Smooth muscle cell (in vitro differentiated cells): ENCODE measurements around the gene LRRFIP2. TPM values are rescaled to one million over a fixed set of nuclear protein-coding genes. Genes with fewer than 3 reads are reported as not detected.

Experiments
- DNase-seq: peaks from one replicate; lab custom pipeline; 2025; ENCODE audit not compliant: unreplicated experiment; lab: John Stamatoyannopoulos, UW
- H2AFZ ChIP-seq: fragments of 200-600 bp; sonication (generic); 2 replicates; pipeline ENCODE4 v1.6.0; 2016; ENCODE audit warnings: antibody characterized with exemption, low read depth, mild to moderate bottlenecking
- H3F3A ChIP-seq: fragments of 200-600 bp; sonication (generic); 2 replicates; pipeline ENCODE4 v1.6.0; 2017; ENCODE audit warnings: antibody characterized with exemption, low read depth
- H3K27ac ChIP-seq: fragments of 200-600 bp; sonication (generic); 2 replicates; pipeline ENCODE4 v1.5.1; 2016; ENCODE audit warnings: low read depth, mild to moderate bottlenecking
- H3K27me3 ChIP-seq: fragments of 200-600 bp; sonication (generic); 2 replicates; pipeline ENCODE4 v1.6.1; 2016; ENCODE audit warnings: low read depth, mild to moderate bottlenecking
- H3K36me3 ChIP-seq: fragments of 200-600 bp; sonication (generic); 2 replicates; pipeline ENCODE4 v1.5.1; 2016; ENCODE audit warnings: low read depth
- H3K4me1 ChIP-seq: fragments of 200-600 bp; sonication (generic); 2 replicates; pipeline ENCODE4 v1.5.1; 2016; ENCODE audit warnings: low read depth
- H3K4me2 ChIP-seq: fragments of 200-600 bp; sonication (generic); 2 replicates; pipeline ENCODE4 v1.6.0; 2016; ENCODE audit warnings: mild to moderate bottlenecking
- H3K4me3 ChIP-seq: fragments of 200-600 bp; sonication (generic); 2 replicates; pipeline ENCODE4 v1.5.1; 2016; ENCODE audit warnings: mild to moderate bottlenecking
- H3K79me2 ChIP-seq: fragments of 200-600 bp; sonication (generic); 2 replicates; pipeline ENCODE4 v1.6.0; 2016; ENCODE audit warnings: low read depth, mild to moderate bottlenecking
- H3K9ac ChIP-seq: fragments of 200-600 bp; sonication (generic); 2 replicates; pipeline ENCODE4 v1.6.0; 2016; ENCODE audit warnings: low read depth
- H3K9me3 ChIP-seq: fragments of 200-600 bp; sonication (generic); replicated peaks from 2 replicates; pipeline ENCODE4 v1.5.1; 2016; ENCODE audit warnings: low read depth
- H4K20me1 ChIP-seq: fragments of 200-600 bp; sonication (generic); 2 replicates; pipeline ENCODE4 v1.6.0; 2016; ENCODE audit warnings: low read depth
- WGBS: methylation state at CpG from one replicate; pipeline ENCODE4 v1.1.7; 2016; ENCODE audit warnings: low lambda C conversion rate; 5-methylcytosine and 5-hydroxymethylcytosine counted together
- polyA plus RNA-seq: library from polyadenylated mRNA; unstranded; fragments of >200 nt; fragmentation: Nextera tagmentation; extraction: Ambion mirVana; gene quantifications from 2 replicates; pipeline ENCODE4 v1.2.1, GENCODE V29; 2016
- total RNA-seq: library from RNA; depleted of rRNA; stranded (reverse); fragments of >200 nt; gene quantifications from 2 replicates; pipeline ENCODE4 v1.2.3, GENCODE V29; 2014
- TF ChIP-seq, protein P1 (sequence below): fragments of 200-600 bp; sonication (generic); IDR thresholded peaks from 2 replicates; pipeline ENCODE4 v1.5.1; 2017; ENCODE audit warnings: borderline replicate concordance, mild to moderate bottlenecking, antibody characterized with exemption; ENCODE audit not compliant: insufficient read depth, poor library complexity, severe bottlenecking

The LRRFIP2 gene
- total and polyA plus RNA-seq, 2 experiments from 2014 or later = 25.6 to 34.6 TPM

DNA sequence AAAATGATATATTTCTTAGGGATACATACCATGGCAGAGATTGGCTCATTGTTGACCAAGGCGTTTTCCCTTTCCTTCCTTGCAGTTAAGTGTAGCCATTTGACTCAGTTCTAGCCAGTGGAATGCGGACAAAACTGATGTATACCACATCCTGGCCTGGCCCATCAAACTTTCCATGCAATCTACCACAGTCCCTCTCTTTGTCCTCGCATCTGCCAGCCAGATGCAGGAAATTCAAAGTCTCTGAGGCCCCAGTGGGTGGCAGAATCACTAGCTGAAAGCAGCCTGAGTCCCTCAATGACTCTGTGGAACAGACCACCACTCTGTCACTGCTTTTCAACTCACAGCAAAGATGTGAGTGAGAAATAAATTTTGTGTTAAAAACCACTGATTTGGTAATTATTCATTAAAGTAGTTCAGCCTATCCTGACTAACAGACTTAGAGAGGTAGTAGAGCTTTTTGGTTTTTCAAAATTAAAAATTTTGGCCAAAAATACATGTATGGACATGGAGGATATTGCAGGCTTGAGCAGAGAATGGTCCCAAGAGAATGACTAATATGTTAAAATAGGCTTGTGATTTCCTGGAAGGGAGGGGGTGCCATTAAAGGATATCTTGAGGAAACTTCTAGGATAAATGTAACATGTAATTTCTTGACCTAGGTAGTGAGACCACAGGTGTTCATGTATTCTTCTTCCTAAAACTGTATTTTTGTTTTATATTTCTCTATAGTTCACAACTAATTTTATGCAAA is 10.9 kb downstream of the LRRFIP2 start:
- no peak for DNase-seq
- peaks cover 27% of the 10 kb centered on the region for H3F3A ChIP-seq
- peak overlapping the region; percentile 50 for H3K4me2 ChIP-seq
- H4K20me1 ChIP-seq = no peaks in the 10 kb centered on the region
- peak overlapping the region; percentile 4 for H3K9ac ChIP-seq
- no peak overlapping the region for H2AFZ ChIP-seq
- H3K4me1 ChIP-seq = peaks cover 7% of the 10 kb centered on the region
- H3K36me3 ChIP-seq = no peaks in the 10 kb centered on the region
- 17% methylated on average over 3 of the region's 3 CpGs for WGBS
- H3K9me3 ChIP-seq = no peaks in the 10 kb centered on the region
- H3K79me2 ChIP-seq = peaks cover 61% of the 10 kb centered on the region
- H3K4me3 ChIP-seq = no peak overlapping the region
- TF ChIP-seq, protein P1, sequence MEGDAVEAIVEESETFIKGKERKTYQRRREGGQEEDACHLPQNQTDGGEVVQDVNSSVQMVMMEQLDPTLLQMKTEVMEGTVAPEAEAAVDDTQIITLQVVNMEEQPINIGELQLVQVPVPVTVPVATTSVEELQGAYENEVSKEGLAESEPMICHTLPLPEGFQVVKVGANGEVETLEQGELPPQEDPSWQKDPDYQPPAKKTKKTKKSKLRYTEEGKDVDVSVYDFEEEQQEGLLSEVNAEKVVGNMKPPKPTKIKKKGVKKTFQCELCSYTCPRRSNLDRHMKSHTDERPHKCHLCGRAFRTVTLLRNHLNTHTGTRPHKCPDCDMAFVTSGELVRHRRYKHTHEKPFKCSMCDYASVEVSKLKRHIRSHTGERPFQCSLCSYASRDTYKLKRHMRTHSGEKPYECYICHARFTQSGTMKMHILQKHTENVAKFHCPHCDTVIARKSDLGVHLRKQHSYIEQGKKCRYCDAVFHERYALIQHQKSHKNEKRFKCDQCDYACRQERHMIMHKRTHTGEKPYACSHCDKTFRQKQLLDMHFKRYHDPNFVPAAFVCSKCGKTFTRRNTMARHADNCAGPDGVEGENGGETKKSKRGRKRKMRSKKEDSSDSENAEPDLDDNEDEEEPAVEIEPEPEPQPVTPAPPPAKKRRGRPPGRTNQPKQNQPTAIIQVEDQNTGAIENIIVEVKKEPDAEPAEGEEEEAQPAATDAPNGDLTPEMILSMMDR = no peak
- H3K27ac ChIP-seq = peak overlapping the region; percentile 85
- H3K27me3 ChIP-seq = no peaks in the 10 kb centered on the region

DNA sequence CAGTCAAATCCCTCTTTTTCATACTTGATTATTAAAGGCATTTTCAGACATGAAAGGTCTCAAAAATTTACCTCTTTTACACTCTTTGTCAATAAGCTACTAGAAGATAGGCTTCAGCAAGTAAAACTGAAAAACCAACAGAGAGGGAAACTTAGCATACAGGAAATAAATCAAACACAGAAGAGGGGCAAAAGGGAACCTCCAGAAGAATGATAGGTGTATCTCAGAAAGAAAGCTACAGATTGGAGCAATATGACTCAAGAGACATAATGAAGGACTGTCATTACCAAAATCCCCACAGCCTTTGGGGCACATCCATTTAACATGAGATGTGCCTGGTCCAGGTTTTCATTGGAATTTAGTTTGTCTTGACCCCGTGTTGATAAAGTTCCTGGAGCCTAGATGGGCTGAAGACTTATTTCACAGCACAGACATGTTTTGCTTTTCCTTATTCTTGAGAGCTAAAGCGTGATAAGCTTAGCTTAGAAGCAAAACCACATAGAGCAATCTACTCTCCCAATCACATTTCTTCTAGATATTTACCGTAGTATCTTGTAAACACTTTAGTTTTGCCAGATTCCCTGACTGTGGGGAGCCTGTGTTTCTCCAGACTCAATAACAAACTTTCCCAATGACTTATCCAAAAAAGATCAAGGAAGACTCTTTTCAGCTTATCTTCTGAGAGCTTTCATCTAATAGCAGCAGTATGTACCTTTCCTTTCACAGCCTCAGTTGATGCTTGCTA is 11.7 kb downstream of the LRRFIP2 start:
- peak overlapping the region; percentile 4 for H3K9ac ChIP-seq
- H3K79me2 ChIP-seq = peaks cover 61% of the 10 kb centered on the region
- no peaks in the 10 kb centered on the region for H3K9me3 ChIP-seq
- H3K4me1 ChIP-seq = peaks cover 7% of the 10 kb centered on the region
- no peak for DNase-seq
- no peaks in the 10 kb centered on the region for H3K36me3 ChIP-seq
- H4K20me1 ChIP-seq = peaks cover 2% of the 10 kb centered on the region
- WGBS = 36% methylated on average over 3 of the region's 3 CpGs
- peak overlapping the region; percentile 85 for H3K27ac ChIP-seq
- peaks cover 27% of the 10 kb centered on the region for H3F3A ChIP-seq
- no peak overlapping the region for H2AFZ ChIP-seq
- H3K27me3 ChIP-seq = no peaks in the 10 kb centered on the region
- TF ChIP-seq, protein P1 = no peak
- H3K4me2 ChIP-seq = peak overlapping the region; percentile 50
- no peak overlapping the region for H3K4me3 ChIP-seq

DNA sequence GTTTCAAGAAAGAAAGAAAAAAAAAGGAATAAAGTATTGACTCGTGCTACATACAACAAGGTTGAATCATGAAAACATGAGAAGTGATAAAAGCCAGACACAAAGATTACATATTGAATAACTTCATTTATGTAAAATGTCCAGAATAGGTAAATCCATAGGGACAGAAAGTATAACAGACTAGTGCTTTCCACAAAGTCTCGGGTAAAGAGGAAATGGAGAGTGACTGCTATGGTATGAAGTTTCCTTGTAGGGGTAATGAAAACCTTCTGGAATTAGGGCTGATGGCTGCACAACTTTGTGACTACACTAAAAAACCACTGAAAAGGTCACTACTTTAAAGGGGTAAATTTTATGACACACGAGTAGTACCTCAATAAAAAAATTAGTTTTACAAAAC is 13.0 kb downstream of the LRRFIP2 start:
- H3F3A ChIP-seq = peaks cover 27% of the 10 kb centered on the region
- H3K9me3 ChIP-seq = no peaks in the 10 kb centered on the region
- no peak for DNase-seq
- H3K4me1 ChIP-seq = peaks cover 7% of the 10 kb centered on the region
- no peaks in the 10 kb centered on the region for H3K36me3 ChIP-seq
- H2AFZ ChIP-seq = no peak overlapping the region
- peak overlapping the region; percentile 85 for H3K27ac ChIP-seq
- H3K27me3 ChIP-seq = no peaks in the 10 kb centered on the region
- TF ChIP-seq, protein P1 = no peak
- H3K4me3 ChIP-seq = no peak overlapping the region
- H3K4me2 ChIP-seq = no peak overlapping the region
- H3K79me2 ChIP-seq = peaks cover 62% of the 10 kb centered on the region
- 61% methylated on average over 3 of the region's 3 CpGs for WGBS
- H4K20me1 ChIP-seq = peaks cover 2% of the 10 kb centered on the region
- H3K9ac ChIP-seq = no peak overlapping the region
